SK-N-SH (cell line): ENCODE data around the gene OTOG. TPM values are rescaled to one million over a fixed set of nuclear protein-coding genes. Genes with fewer than 3 reads are reported as not detected.

ENCODE experiments used
- CTCF ChIA-PET: fragments of 300-600, 350-600 bp; formaldehyde crosslinking; extraction: SDS; loops from one replicate; lab custom pipeline; 2021; lab: Yijun Ruan, JAX
- POLR2A ChIA-PET: fragments of 350-600 bp; sonication (Branson Sonifier 250); formaldehyde crosslinking; extraction: SDS; loops from one replicate; lab custom pipeline; 2020; ENCODE audit warnings: antibody characterized with exemption, inconsistent platforms; lab: Yijun Ruan, JAX
- DNase-seq: peaks from one replicate; pipeline ENCODE4 v3.0.0; 2012
- H2AFZ ChIP-seq: fragments of 200-600 bp; sonication (generic); 2 replicates; pipeline ENCODE4 v1.8.1; 2016; ENCODE audit warnings: antibody characterized with exemption, mild to moderate bottlenecking, low read depth
- H3F3A ChIP-seq: fragments of 200-600 bp; sonication (generic); replicated peaks from 2 replicates; pipeline ENCODE3; 2016; ENCODE audit warnings: antibody characterized with exemption, mild to moderate bottlenecking; ENCODE audit not compliant: insufficient read depth
- H3K27ac ChIP-seq, 2 experiments: fragments of 200-500 bp in 1 of 2; fragments of 200-600 bp in 1 of 2; sonication (Bioruptor generic) in 1 of 2; sonication (generic), shearing (Covaris generic) in 1 of 2; 2 replicates each; pipeline versions ENCODE4 v1.5.1 to v1.6.1; 2014 to 2016; ENCODE audit warnings: low read depth in 2 of 2, inconsistent platforms in 1 of 2, low read length in 1 of 2, mild to moderate bottlenecking in 1 of 2, mixed read lengths in 1 of 2
- H3K27me3 ChIP-seq: fragments of 200-600 bp; sonication (generic), shearing (Covaris generic); 2 replicates; pipeline ENCODE4 v1.6.1; 2016; ENCODE audit warnings: mixed run types; ENCODE audit not compliant: insufficient read depth
- H3K36me3 ChIP-seq, 2 experiments: fragments of 200-500 bp in 1 of 2; fragments of 200-600 bp in 1 of 2; sonication (Bioruptor generic) in 1 of 2; sonication (generic) in 1 of 2; replicated peaks in 1 of 2; 2 replicates each; pipeline versions ENCODE3 to v1.5.1; 2014 to 2016; ENCODE audit warnings: low read length in 1 of 2, mild to moderate bottlenecking in 1 of 2; ENCODE audit not compliant: insufficient read depth in 2 of 2, control insufficient read depth in 1 of 2
- H3K4me1 ChIP-seq, 2 experiments: fragments of 200-500 bp in 1 of 2; fragments of 200-600 bp in 1 of 2; sonication (Bioruptor generic) in 1 of 2; sonication (generic), shearing (Covaris generic) in 1 of 2; 2 replicates each; pipeline versions ENCODE4 v1.5.1 to v1.6.1; 2014 to 2016; ENCODE audit warnings: low read depth in 1 of 2, low read length in 1 of 2, mixed run types in 1 of 2; ENCODE audit not compliant: insufficient read depth in 2 of 2, control insufficient read depth in 1 of 2
- H3K4me2 ChIP-seq: fragments of 200-600 bp; sonication (generic), shearing (Covaris generic); 2 replicates; pipeline ENCODE4 v1.6.1; 2017; ENCODE audit warnings: mixed run types
- H3K4me3 ChIP-seq, 2 experiments: fragments of 200-500 bp in 1 of 2; fragments of 200-600 bp in 1 of 2; sonication (Bioruptor generic) in 1 of 2; sonication (generic), shearing (Covaris generic) in 1 of 2; 2 replicates each; pipeline versions ENCODE4 v1.5.1 to v1.8.1; 2014 to 2016; ENCODE audit warnings: low read depth in 2 of 2, inconsistent platforms in 1 of 2, low read length in 1 of 2, mild to moderate bottlenecking in 1 of 2, mixed read lengths in 1 of 2, moderate library complexity in 1 of 2
- H3K79me2 ChIP-seq: fragments of 200-600 bp; sonication (generic); 2 replicates; pipeline ENCODE4 v1.8.1; 2017; ENCODE audit warnings: mild to moderate bottlenecking; ENCODE audit not compliant: insufficient read depth
- H3K9ac ChIP-seq: fragments of 200-600 bp; sonication (generic); 2 replicates; pipeline ENCODE4 v1.6.1; 2017; ENCODE audit warnings: mixed run types
- H3K9me2 ChIP-seq: fragments of 200-600 bp; sonication (generic); 2 replicates; pipeline ENCODE4 v1.6.1; 2017; ENCODE audit warnings: mixed run types
- H3K9me3 ChIP-seq: fragments of 200-600 bp; sonication (generic); 2 replicates; pipeline ENCODE4 v1.6.1; 2017; ENCODE audit warnings: mixed run types, mild to moderate bottlenecking, moderate library complexity
- H4K20me1 ChIP-seq: fragments of 200-600 bp; sonication (generic); 2 replicates; pipeline ENCODE4 v1.6.1; 2017; ENCODE audit warnings: mild to moderate bottlenecking, mixed run types; ENCODE audit not compliant: insufficient read depth
- CHD2 ChIP-seq: fragments of 150-350 bp; IDR thresholded peaks from 2 replicates; pipeline ENCODE4 v1.6.1; 2018; ENCODE audit warnings: low read length; ENCODE audit not compliant: partially characterized antibody
- ELF1 ChIP-seq: IDR thresholded peaks from 2 replicates; pipeline ENCODE4 v1.4.0; 2012
- GATA2 ChIP-seq: sonication (generic); formaldehyde crosslinking; IDR thresholded peaks from 2 replicates; pipeline ENCODE4 v1.5.0; 2020; ENCODE audit warnings: mild to moderate bottlenecking, missing genetic modification reagents
- JUND ChIP-seq: IDR thresholded peaks from 2 replicates; pipeline ENCODE4 v1.4.0; 2012
- NFIC ChIP-seq: IDR thresholded peaks from 2 replicates; pipeline ENCODE4 v1.4.0; 2012; ENCODE audit warnings: borderline replicate concordance
- NRF1 ChIP-seq: IDR thresholded peaks from 2 replicates; pipeline ENCODE4 v1.6.1; 2012; ENCODE audit warnings: low read depth, mild to moderate bottlenecking, low read length
- RCOR1 ChIP-seq: fragments of 150-350 bp; IDR thresholded peaks from 2 replicates; pipeline ENCODE4 v1.6.1; 2017; ENCODE audit warnings: antibody characterized with exemption, low read length
- RFX5 ChIP-seq: IDR thresholded peaks from 2 replicates; pipeline ENCODE4 v1.6.1; 2012; ENCODE audit warnings: mild to moderate bottlenecking, improper control_type of control experiment, low read length
- RXRA ChIP-seq: IDR thresholded peaks from 2 replicates; pipeline ENCODE4 v1.4.0; 2012; ENCODE audit warnings: low read depth, mild to moderate bottlenecking, borderline replicate concordance
- TCF12 ChIP-seq: IDR thresholded peaks from 2 replicates; pipeline ENCODE4 v1.4.0; 2012
- TEAD4 ChIP-seq: IDR thresholded peaks from 2 replicates; pipeline ENCODE4 v1.4.0; 2012; ENCODE audit warnings: mild to moderate bottlenecking, borderline replicate concordance; ENCODE audit not compliant: insufficient read depth
- WGBS: methylation state at CpG from one replicate; pipeline ENCODE4 v1.1.6; 2017; ENCODE audit warnings: low lambda C conversion rate; 5-methylcytosine and 5-hydroxymethylcytosine counted together
- polyA plus RNA-seq, 3 experiments: library from polyadenylated mRNA; depleted of rRNA; stranded (reverse); fragments of >200 nt; gene quantifications; 2 replicates each; pipeline ENCODE4 v1.2.3, GENCODE V29; 2012
- TF ChIP-seq, protein P1 (sequence below): IDR thresholded peaks from 2 replicates; pipeline ENCODE4 v1.6.1; 2012; ENCODE audit warnings: mild to moderate bottlenecking, low read depth, low read length, moderate library complexity
- TF ChIP-seq, protein P2 (sequence below): fragments of 150-350 bp; IDR thresholded peaks from 2 replicates; pipeline ENCODE4 v1.6.1; 2016; ENCODE audit warnings: mild to moderate bottlenecking, low read depth, low read length
- TF ChIP-seq, protein P3 (sequence below): IDR thresholded peaks from 2 replicates; pipeline ENCODE4; 2012

Gene OTOG
- polyA plus RNA-seq, 1 of the 3 experiments (the other 2 are of a cell fraction), result not detected

DNA sequence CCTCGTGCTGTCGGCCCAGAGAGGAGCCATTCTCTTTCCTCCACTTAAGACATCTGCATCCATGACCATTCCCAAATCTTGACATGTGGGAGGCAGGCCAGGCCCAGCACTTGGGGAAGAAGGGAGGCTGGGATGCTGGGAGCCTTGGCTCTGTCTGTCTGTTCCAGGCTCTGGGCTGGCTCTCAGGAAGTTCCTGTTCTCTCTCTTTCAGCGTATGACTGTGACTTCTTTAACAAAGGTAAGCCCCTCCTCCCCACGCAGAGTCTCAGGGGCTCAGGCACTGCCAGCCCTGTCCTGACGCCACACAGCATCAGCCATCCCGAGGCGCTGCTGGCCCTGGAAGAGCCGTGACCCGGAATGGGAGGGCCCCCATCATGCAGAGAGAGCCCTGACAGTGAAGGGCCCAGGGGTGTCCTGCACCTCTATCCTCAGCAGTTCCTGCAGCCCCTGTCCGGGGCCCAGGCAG, 52.4 kb downstream of the OTOG start:
- no peak for DNase-seq

More for the DNA sequence above, 52.4 kb downstream of the OTOG start:
- H4K20me1 ChIP-seq, result no peaks in the 10 kb centered on the region
- no peak overlapping the region for H3K4me3 ChIP-seq
- no peaks in the 10 kb centered on the region for H3K9me3 ChIP-seq
- CTCF ChIA-PET, result interaction anchor here (0.7 to 17.0 kb wide), 47 partner anchors 11 to 572 kb away, joined by 3 to 271 read pairs (median 4); partner anchors contain the start of genes KCNC1 and MYOD1
- no peaks in the 10 kb centered on the region for H3K27me3 ChIP-seq
- WGBS, result 56% methylated on average over 10 of the region's 10 CpGs
- H3K4me2 ChIP-seq, result no peak overlapping the region
- H3K9me2 ChIP-seq, result no peaks in the 10 kb centered on the region
- no peaks in the 10 kb centered on the region for H3F3A ChIP-seq
- H2AFZ ChIP-seq, result no peak overlapping the region
- TF ChIP-seq RXRA, result no peak
- TF ChIP-seq, protein P1, sequence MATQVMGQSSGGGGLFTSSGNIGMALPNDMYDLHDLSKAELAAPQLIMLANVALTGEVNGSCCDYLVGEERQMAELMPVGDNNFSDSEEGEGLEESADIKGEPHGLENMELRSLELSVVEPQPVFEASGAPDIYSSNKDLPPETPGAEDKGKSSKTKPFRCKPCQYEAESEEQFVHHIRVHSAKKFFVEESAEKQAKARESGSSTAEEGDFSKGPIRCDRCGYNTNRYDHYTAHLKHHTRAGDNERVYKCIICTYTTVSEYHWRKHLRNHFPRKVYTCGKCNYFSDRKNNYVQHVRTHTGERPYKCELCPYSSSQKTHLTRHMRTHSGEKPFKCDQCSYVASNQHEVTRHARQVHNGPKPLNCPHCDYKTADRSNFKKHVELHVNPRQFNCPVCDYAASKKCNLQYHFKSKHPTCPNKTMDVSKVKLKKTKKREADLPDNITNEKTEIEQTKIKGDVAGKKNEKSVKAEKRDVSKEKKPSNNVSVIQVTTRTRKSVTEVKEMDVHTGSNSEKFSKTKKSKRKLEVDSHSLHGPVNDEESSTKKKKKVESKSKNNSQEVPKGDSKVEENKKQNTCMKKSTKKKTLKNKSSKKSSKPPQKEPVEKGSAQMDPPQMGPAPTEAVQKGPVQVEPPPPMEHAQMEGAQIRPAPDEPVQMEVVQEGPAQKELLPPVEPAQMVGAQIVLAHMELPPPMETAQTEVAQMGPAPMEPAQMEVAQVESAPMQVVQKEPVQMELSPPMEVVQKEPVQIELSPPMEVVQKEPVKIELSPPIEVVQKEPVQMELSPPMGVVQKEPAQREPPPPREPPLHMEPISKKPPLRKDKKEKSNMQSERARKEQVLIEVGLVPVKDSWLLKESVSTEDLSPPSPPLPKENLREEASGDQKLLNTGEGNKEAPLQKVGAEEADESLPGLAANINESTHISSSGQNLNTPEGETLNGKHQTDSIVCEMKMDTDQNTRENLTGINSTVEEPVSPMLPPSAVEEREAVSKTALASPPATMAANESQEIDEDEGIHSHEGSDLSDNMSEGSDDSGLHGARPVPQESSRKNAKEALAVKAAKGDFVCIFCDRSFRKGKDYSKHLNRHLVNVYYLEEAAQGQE, result no peak
- no peak for TF ChIP-seq NRF1
- TF ChIP-seq ELF1, result no peak
- TF ChIP-seq, protein P2, sequence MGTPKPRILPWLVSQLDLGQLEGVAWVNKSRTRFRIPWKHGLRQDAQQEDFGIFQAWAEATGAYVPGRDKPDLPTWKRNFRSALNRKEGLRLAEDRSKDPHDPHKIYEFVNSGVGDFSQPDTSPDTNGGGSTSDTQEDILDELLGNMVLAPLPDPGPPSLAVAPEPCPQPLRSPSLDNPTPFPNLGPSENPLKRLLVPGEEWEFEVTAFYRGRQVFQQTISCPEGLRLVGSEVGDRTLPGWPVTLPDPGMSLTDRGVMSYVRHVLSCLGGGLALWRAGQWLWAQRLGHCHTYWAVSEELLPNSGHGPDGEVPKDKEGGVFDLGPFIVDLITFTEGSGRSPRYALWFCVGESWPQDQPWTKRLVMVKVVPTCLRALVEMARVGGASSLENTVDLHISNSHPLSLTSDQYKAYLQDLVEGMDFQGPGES, result no peak
- TF ChIP-seq CHD2, result no peak
- no peak for TF ChIP-seq NFIC
- no peak for TF ChIP-seq TEAD4
- TF ChIP-seq, protein P3, sequence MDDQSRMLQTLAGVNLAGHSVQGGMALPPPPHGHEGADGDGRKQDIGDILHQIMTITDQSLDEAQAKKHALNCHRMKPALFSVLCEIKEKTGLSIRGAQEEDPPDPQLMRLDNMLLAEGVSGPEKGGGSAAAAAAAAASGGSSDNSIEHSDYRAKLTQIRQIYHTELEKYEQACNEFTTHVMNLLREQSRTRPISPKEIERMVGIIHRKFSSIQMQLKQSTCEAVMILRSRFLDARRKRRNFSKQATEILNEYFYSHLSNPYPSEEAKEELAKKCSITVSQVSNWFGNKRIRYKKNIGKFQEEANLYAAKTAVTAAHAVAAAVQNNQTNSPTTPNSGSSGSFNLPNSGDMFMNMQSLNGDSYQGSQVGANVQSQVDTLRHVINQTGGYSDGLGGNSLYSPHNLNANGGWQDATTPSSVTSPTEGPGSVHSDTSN, result no peak
- no peak for TF ChIP-seq JUND
- no peak for TF ChIP-seq TCF12
- no peak for TF ChIP-seq RCOR1
- TF ChIP-seq GATA2 (CRISPR knock-in tag), result no peak
- no peak for TF ChIP-seq RFX5
- TF ChIP-seq, all 33 proteins: peak for 0
- POLR2A ChIA-PET, result no interaction called here
- Histone ChIP-seq H3K27ac (no peak overlapping the region), H3K9ac (no peak overlapping the region), H3K4me1 (no peaks in the 10 kb centered on the region; a peak in 1 of 4 replicates), H3K79me2 (no peaks in the 10 kb centered on the region), H3K36me3 (no peaks in the 10 kb centered on the region)
